Activated CD8-positive, alpha-beta T cell treated with anti-CD3 and anti-CD28 coated beads for 36 hours (primary cell): ENCODE measurements around the gene ATG3. TPM values are rescaled to one million over a fixed set of nuclear protein-coding genes. Genes with fewer than 3 reads are reported as not detected.
A peak's percentile ranks its signal among the peaks of the same experiment; 100 is the strongest.

Experiments used
- ATAC-seq: fragments of 200-7000 bp; cut with Tn5 transposase; one replicate; pipeline ENCODE4 v1.10.0; 2021; ENCODE audit warnings: mild to moderate bottlenecking, moderate library complexity
- CTCF ChIA-PET: fragments of 350-600 bp; sonication (Branson Sonifier 250); formaldehyde crosslinking; loops from one replicate; lab custom pipeline; 2021; ENCODE audit warnings: antibody characterized with exemption; lab: Charles Lee
- POLR2A ChIA-PET: fragments of 350-600 bp; sonication (Branson Sonifier 250); formaldehyde crosslinking; loops from one replicate; lab custom pipeline; 2021; ENCODE audit warnings: antibody characterized with exemption; lab: Charles Lee
- DNase-seq: peaks from one replicate; pipeline ENCODE4 v3.0.0-alpha.2; 2020
- H3K27ac Mint-ChIP-seq: one replicate; pipeline ENCODE4 v1.8.0; 2021; ENCODE audit warnings: mild to moderate bottlenecking, mixed read lengths
- H3K27me3 Mint-ChIP-seq: one replicate; pipeline ENCODE4 v1.8.0; 2021; ENCODE audit warnings: mixed read lengths
- H3K36me3 Mint-ChIP-seq: one replicate; pipeline ENCODE4 v1.8.0; 2021; ENCODE audit warnings: low read depth, mixed read lengths
- H3K4me1 Mint-ChIP-seq: one replicate; pipeline ENCODE4 v1.8.0; 2021; ENCODE audit warnings: low read depth, mixed read lengths
- H3K4me3 Mint-ChIP-seq: one replicate; pipeline ENCODE4 v1.8.0; 2021; ENCODE audit warnings: mild to moderate bottlenecking, moderate library complexity, mixed read lengths
- H3K9me3 Mint-ChIP-seq: one replicate; pipeline ENCODE4 v1.8.0; 2021; ENCODE audit warnings: mixed read lengths
- CTCF ChIP-seq: fragments of 200-600 bp; IDR thresholded peaks from one replicate; pipeline ENCODE4 v1.8.0; 2022; ENCODE audit warnings: antibody characterized with exemption, mild to moderate bottlenecking
- intact Hi-C: fragments of 100-400 bp; cut with micrococcal nuclease; formaldehyde crosslinking; loops from one replicate; pipeline ENCODE4 v1.10.0; 2022
- total RNA-seq, 2 experiments: library from RNA; stranded (reverse); gene quantifications; one replicate each; pipeline ENCODE4 v1.2.3, GENCODE V29; 2021

Gene ATG3
- total RNA-seq, 2 experiments from 2014 or later: 56.5 to 58.4 TPM

GRCh38 chr3:112504123-112504522 lies 57.6 kb downstream of the ATG3 start:
- Mint-ChIP-seq H3K4me1 (peaks cover 47% of the 10 kb centered on the region), H3K36me3 (no peaks in the 10 kb centered on the region), H3K4me3 (no peak overlapping the region), H3K27ac (no peak overlapping the region), H3K9me3 (no peaks in the 10 kb centered on the region), H3K27me3 (no peaks in the 10 kb centered on the region)
- intact Hi-C loops: no loop called here
- CTCF ChIA-PET: interaction anchor here (0.8 to 1.8 kb wide), 3 partner anchors 10 to 393 kb away, joined by 3 to 5 read pairs (median 3); no protein-coding TSS in a partner anchor
- POLR2A ChIA-PET: interaction anchor here (0.7 kb wide), 1 partner anchor 189 kb away, joined by 3 read pairs; no protein-coding TSS in a partner anchor
- ATAC-seq: no peak
- no peak for DNase-seq
- no peak for TF ChIP-seq CTCF

GRCh38 chr3:112503304-112503972 lies 58.3 kb downstream of the ATG3 start:
- POLR2A ChIA-PET: interaction anchor here (0.6 to 0.7 kb wide), 2 partner anchors 9 to 188 kb away, joined by 3 read pairs; no protein-coding TSS in a partner anchor
- no peak for ATAC-seq
- Mint-ChIP-seq H3K36me3 (no peaks in the 10 kb centered on the region), H3K27me3 (no peaks in the 10 kb centered on the region), H3K4me3 (no peak overlapping the region), H3K9me3 (no peaks in the 10 kb centered on the region), H3K4me1 (peaks cover 43% of the 10 kb centered on the region), H3K27ac (no peak overlapping the region)
- TF ChIP-seq CTCF: no peak
- CTCF ChIA-PET: interaction anchor here (0.8 to 1.8 kb wide), 2 partner anchors 10 to 17 kb away, joined by 3 to 5 read pairs; no protein-coding TSS in a partner anchor
- intact Hi-C loops: no loop called here
- no peak for DNase-seq

- POLR2A ChIA-PET: interaction anchor here (0.7 to 1.4 kb wide), 2 partner anchors 10 to 167 kb away, joined by 3 to 6 read pairs; no protein-coding TSS in a partner anchor
- Mint-ChIP-seq H3K4me1 (peaks cover 46% of the 10 kb centered on the region), H3K4me3 (no peak overlapping the region)
Measured at GRCh38 chr3:112500621-112501020, 61.1 kb downstream of the ATG3 start.

GRCh38 chr3:112498914-112499711 lies 62.6 kb downstream of the ATG3 start, which contains the start of gene BTLA:
BTLA (minus strand) TSS chr3:112499472; CDS start chr3:112499358, 114 bp downstream.
- H3K4me1 Mint-ChIP-seq: peaks cover 52% of the 10 kb centered on the region
- H3K36me3 Mint-ChIP-seq: peaks cover 16% of the 10 kb centered on the region
- ATAC-seq (peak; percentile 70), DNase-seq (peak; percentile 55)
- peaks cover under 1% of the 10 kb centered on the region for H3K9me3 Mint-ChIP-seq
- ChIA-PET POLR2A (interaction anchor here (1.0 to 1.9 kb wide), 4 partner anchors 9 to 35 kb away, joined by 3 to 5 read pairs (median 3); no protein-coding TSS in a partner anchor), CTCF (interaction anchor here (1.3 to 3.6 kb wide), 8 partner anchors 8 to 387 kb away, joined by 3 to 16 read pairs (median 5); partner anchors contain the start of gene CD200)
- TF ChIP-seq CTCF: no peak
- H3K4me3 Mint-ChIP-seq: peak within 1 kb of the TSS; percentile 89
- peak within 1 kb of the TSS; percentile 97 for H3K27ac Mint-ChIP-seq
- intact Hi-C loops: loop anchor here (2.0 kb wide), 1 partner anchor 34 kb away; no protein-coding TSS in a partner anchor
- H3K27me3 Mint-ChIP-seq: no peaks in the 10 kb centered on the region

More at GRCh38 chr3:112500621-112501020, 61.1 kb downstream of the ATG3 start:
- ATAC-seq: no peak
- Mint-ChIP-seq H3K27ac (peak overlapping the region; percentile 14), H3K36me3 (peaks cover 7% of the 10 kb centered on the region), H3K27me3 (no peaks in the 10 kb centered on the region), H3K9me3 (no peaks in the 10 kb centered on the region)
- CTCF ChIA-PET: interaction anchor here (1.9 to 3.6 kb wide), 3 partner anchors 17 to 167 kb away, joined by 5 to 16 read pairs (median 9); partner anchors contain the start of gene CD200
- intact Hi-C loops: no loop called here
- no peak for TF ChIP-seq CTCF
- DNase-seq: no peak
